Measurements from ENCODE around the gene BABAM2.

- no peak for TF ChIP-seq CTCF (IDR thresholded peaks at IDR 0.05; ENCODE audit: insufficient read depth, low read length, poor library complexity, severe bottlenecking)
- no peak for TF ChIP-seq EZH2phosphoT487 (conservative IDR thresholded peaks at IDR 0.05; ENCODE audit: low read length)
Measured at GRCh38 chr2:28356095-28356911, 465.8 kb downstream of the BABAM2 start.

Measured in SU-DHL-6 (cell line).